GM19238 (cell line): Measurements from ENCODE around the gene INPP5A.

Experiments
- DNase-seq: peaks from one replicate; pipeline ENCODE4 v3.0.0; 2011; ENCODE audit warnings: low spot score; ENCODE audit not compliant: insufficient read length

INPP5A gene

GRCh38 chr10:132687893-132688579 lies 150.4 kb downstream of the INPP5A start:
- no peak for DNase-seq

- DNase-seq: no peak
Observed at GRCh38 chr10:132688580-132689420, 151.2 kb downstream of the INPP5A start.

- DNase-seq: no peak
Observed at GRCh38 chr10:132689721-132690360, 152.3 kb downstream of the INPP5A start.

- no peak for DNase-seq
Observed at GRCh38 chr10:132690401-132690800, 152.8 kb downstream of the INPP5A start.

- DNase-seq: no peak
Observed at GRCh38 chr10:132690821-132691610, 153.4 kb downstream of the INPP5A start.

GRCh38 chr10:132691711-132692153 lies 154.1 kb downstream of the INPP5A start:
- no peak for DNase-seq

GRCh38 chr10:132692311-132692710 lies 154.7 kb downstream of the INPP5A start:
- no peak for DNase-seq

- DNase-seq: no peak
Observed at GRCh38 chr10:132693676-132694075, 156.1 kb downstream of the INPP5A start.

- DNase-seq: no peak
Observed at GRCh38 chr10:132696204-132696603, 158.6 kb downstream of the INPP5A start.

GRCh38 chr10:132696728-132697577 lies 159.4 kb downstream of the INPP5A start:
- DNase-seq: no peak

- no peak for DNase-seq
Observed at GRCh38 chr10:132697578-132698200, 160.1 kb downstream of the INPP5A start.

- DNase-seq: no peak
Observed at GRCh38 chr10:132698211-132698751, 160.7 kb downstream of the INPP5A start.

- no peak for DNase-seq
Observed at GRCh38 chr10:132698761-132699391, 161.3 kb downstream of the INPP5A start.

- no peak for DNase-seq
Observed at GRCh38 chr10:132699411-132700155, 162.0 kb downstream of the INPP5A start.

- no peak for DNase-seq
Observed at GRCh38 chr10:132700156-132701098, 162.8 kb downstream of the INPP5A start.

GRCh38 chr10:132701099-132701845 lies 163.7 kb downstream of the INPP5A start:
- DNase-seq: no peak

- no peak for DNase-seq
Observed at GRCh38 chr10:132701846-132702190, 164.2 kb downstream of the INPP5A start.
